ENCODE measurements around the gene GPRIN1. TPM values are rescaled to one million over a fixed set of nuclear protein-coding genes. Genes with fewer than 3 reads are reported as not detected.

GPRIN1 gene
- total and polyA plus RNA-seq, 3 donors from 2014 or later = 2.5 to 8.4 (median 5.7) TPM

GRCh38 chr5:176626876-176627236 lies 16.9 kb upstream of the GPRIN1 start:
- Histone ChIP-seq H3K9me3 (no peaks in the 10 kb centered on the region), H3K27ac (no peak overlapping the region), H3K4me3 (no peak overlapping the region), H3K27me3 (no peaks in the 10 kb centered on the region), H3K4me1 (peaks cover 10% of the 10 kb centered on the region), H3K36me3 (ENCODE audit: low read depth, missing control alignments) (no peaks in the 10 kb centered on the region)
- no peak for DNase-seq
- TF ChIP-seq POLR2A (IDR thresholded peaks at IDR 0.05) = no peak
- TF ChIP-seq, protein P1, sequence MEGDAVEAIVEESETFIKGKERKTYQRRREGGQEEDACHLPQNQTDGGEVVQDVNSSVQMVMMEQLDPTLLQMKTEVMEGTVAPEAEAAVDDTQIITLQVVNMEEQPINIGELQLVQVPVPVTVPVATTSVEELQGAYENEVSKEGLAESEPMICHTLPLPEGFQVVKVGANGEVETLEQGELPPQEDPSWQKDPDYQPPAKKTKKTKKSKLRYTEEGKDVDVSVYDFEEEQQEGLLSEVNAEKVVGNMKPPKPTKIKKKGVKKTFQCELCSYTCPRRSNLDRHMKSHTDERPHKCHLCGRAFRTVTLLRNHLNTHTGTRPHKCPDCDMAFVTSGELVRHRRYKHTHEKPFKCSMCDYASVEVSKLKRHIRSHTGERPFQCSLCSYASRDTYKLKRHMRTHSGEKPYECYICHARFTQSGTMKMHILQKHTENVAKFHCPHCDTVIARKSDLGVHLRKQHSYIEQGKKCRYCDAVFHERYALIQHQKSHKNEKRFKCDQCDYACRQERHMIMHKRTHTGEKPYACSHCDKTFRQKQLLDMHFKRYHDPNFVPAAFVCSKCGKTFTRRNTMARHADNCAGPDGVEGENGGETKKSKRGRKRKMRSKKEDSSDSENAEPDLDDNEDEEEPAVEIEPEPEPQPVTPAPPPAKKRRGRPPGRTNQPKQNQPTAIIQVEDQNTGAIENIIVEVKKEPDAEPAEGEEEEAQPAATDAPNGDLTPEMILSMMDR (IDR thresholded peaks at IDR 0.05) = no peak
- 73 to 77% methylated on average over 7 of the region's 7 CpGs for WGBS, 2 donors
- intact Hi-C loops (cut with DNase I; ENCODE audit: low total_unique reads) = no loop called here

DNA sequence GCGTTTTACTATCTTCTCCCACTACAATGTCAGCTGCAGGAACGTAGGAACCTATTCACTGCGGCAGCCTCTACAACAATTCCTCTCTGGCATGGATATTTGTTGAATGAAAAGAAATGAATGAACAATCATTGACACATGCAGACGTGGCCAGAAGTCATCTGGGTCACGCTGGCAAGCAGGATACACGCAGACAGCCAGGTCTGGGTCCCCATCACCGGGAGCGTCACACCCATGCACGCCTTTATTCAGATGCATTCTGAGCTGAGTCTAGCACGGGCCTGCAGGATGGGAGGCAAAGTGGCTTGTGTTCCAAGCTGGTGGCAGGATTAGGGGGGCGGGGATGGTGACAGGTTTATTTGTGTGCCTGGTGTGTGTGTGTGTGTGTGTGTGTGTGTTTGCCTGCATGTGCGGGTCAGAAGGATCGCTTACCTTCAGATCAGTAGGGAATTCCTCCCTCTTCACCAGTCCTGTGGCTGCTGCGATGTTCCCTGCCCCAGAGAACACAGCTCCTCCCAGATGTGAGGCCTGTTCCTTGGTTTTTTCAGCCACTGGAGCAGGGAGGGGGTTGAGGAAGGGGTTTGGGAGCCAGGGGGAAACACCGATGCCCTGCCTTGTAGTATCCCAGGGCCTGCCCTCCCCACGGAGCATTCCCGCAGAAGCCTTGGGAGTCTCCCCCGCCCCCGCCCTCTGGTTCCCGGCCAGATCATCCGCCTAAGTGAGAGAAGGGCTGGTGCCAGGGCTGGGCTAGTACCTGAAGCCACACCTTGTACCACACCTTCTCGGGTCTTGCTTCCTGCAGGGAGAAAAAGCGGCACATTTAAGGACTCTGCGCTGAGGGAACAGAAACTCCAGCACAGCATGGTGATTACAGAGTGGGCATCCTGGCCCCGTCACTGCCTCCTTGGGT lies 16.3 kb upstream of the GPRIN1 start:
- Histone ChIP-seq H3K4me3 (no peak overlapping the region), H3K36me3 (ENCODE audit: low read depth, missing control alignments) (no peaks in the 10 kb centered on the region), H3K4me1 (peaks cover 17% of the 10 kb centered on the region), H3K9me3 (no peaks in the 10 kb centered on the region), H3K27me3 (no peaks in the 10 kb centered on the region), H3K27ac (no peak overlapping the region)
- no peak for DNase-seq
- no peak for TF ChIP-seq POLR2A (IDR thresholded peaks at IDR 0.05)
- TF ChIP-seq, protein P1 (IDR thresholded peaks at IDR 0.05) = no peak
- 50 to 69% methylated on average over 20 to 25 of the region's 25 CpGs for WGBS, 2 donors
- intact Hi-C loops (cut with DNase I; ENCODE audit: low total_unique reads) = no loop called here

- no peak overlapping the region for H3K4me3 ChIP-seq
- no peak for TF ChIP-seq POLR2A (IDR thresholded peaks at IDR 0.05)
- DNase-seq = no peak
- H3K27me3 ChIP-seq = no peaks in the 10 kb centered on the region
- intact Hi-C loops (cut with DNase I; ENCODE audit: low total_unique reads) = no loop called here
- peaks cover 21% of the 10 kb centered on the region for H3K4me1 ChIP-seq
- WGBS, 2 donors = 64 to 87% methylated on average over 2 of the region's 2 CpGs
- H3K36me3 ChIP-seq (ENCODE audit: low read depth, missing control alignments) = no peaks in the 10 kb centered on the region
- H3K27ac ChIP-seq = no peak overlapping the region
- no peaks in the 10 kb centered on the region for H3K9me3 ChIP-seq
Observed at GRCh38 chr5:176625512-176625911, 15.6 kb upstream of the GPRIN1 start.

DNA sequence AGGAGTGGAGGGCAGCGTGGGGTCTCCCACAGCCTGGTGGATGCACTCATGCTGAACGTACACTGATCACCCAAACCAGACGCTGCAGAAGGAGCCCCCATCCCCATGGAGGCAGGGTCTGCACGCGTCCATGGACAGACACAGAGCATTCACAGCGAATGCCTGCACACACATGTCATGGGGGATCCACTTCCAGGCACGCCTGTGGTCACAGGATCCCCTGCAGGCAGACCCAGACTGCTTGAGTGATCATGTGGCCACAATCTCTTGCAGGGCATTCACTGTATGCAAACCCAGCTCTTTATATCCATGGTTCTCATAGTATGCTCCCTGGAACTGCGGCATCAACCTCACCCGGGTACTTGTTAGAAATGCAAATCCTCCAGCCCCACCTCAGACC lies 15.0 kb upstream of the GPRIN1 start:
- peaks cover 24% of the 10 kb centered on the region for H3K4me1 ChIP-seq
- intact Hi-C loops (cut with DNase I; ENCODE audit: low total_unique reads) = no loop called here
- H3K9me3 ChIP-seq = no peaks in the 10 kb centered on the region
- 77 to 78% methylated on average over 9 of the region's 9 CpGs for WGBS, 2 donors
- H3K27ac ChIP-seq = no peak overlapping the region
- no peak overlapping the region for H3K4me3 ChIP-seq
- H3K36me3 ChIP-seq (ENCODE audit: low read depth, missing control alignments) = no peaks in the 10 kb centered on the region
- TF ChIP-seq, protein P1 (IDR thresholded peaks at IDR 0.05) = no peak
- no peak for TF ChIP-seq POLR2A (IDR thresholded peaks at IDR 0.05)
- H3K27me3 ChIP-seq = no peaks in the 10 kb centered on the region
- no peak for DNase-seq

- 76 to 87% methylated on average over 3 to 4 of the region's 4 CpGs for WGBS, 2 donors
Observed at GRCh38 chr5:176624142-176624541, 14.2 kb upstream of the GPRIN1 start.

More at GRCh38 chr5:176624142-176624541, 14.2 kb upstream of the GPRIN1 start:
- no peak overlapping the region for H3K4me3 ChIP-seq
- intact Hi-C loops (cut with DNase I; ENCODE audit: low total_unique reads) = no loop called here
- DNase-seq = no peak
- H3K27ac ChIP-seq = no peak overlapping the region
- H3K27me3 ChIP-seq = no peaks in the 10 kb centered on the region
- TF ChIP-seq POLR2A (IDR thresholded peaks at IDR 0.05) = no peak
- TF ChIP-seq, protein P1 (IDR thresholded peaks at IDR 0.05) = no peak
- H3K4me1 ChIP-seq = peaks cover 25% of the 10 kb centered on the region
- no peaks in the 10 kb centered on the region for H3K36me3 ChIP-seq (ENCODE audit: low read depth, missing control alignments)
- no peaks in the 10 kb centered on the region for H3K9me3 ChIP-seq

Measured in testis (tissue), 3 donors.